HCT116 (cell line): ENCODE measurements around the gene MARS1. TPM values are rescaled to one million over a fixed set of nuclear protein-coding genes. Genes with fewer than 3 reads are reported as not detected.

ENCODE experiments used
- ATAC-seq: fragments of 200-7000 bp; cut with Tn5 transposase; 2 replicates; pipeline ENCODE4 v1.9.1; 2020; ENCODE audit warnings: mild to moderate bottlenecking, moderate library complexity
- BruUV-seq: library from RNA; stranded (reverse); fragments of 400-500 nt; replicated peaks from 2 replicates; lab custom pipeline; 2021; lab: Mats Ljungman, UMichigan
- CTCF ChIA-PET: fragments of 300-600 bp; sonication (Branson Sonifier 250); formaldehyde crosslinking; loops from one replicate; lab custom pipeline; 2021; ENCODE audit warnings: antibody characterized with exemption; lab: Charles Lee
- POLR2A ChIA-PET: fragments of 300-600, 350-600 bp; sonication (Branson Sonifier 250); formaldehyde crosslinking; loops from one replicate; lab custom pipeline; 2021; ENCODE audit warnings: antibody characterized with exemption; lab: Charles Lee
- RAD21 ChIA-PET, 2 experiments: fragments of 300-600 bp; sonication (Branson Sonifier 250); formaldehyde crosslinking; loops; one replicate each; lab custom pipeline; 2023; ENCODE audit warnings: low total read pairs in 2 of 2; ENCODE audit not compliant: uncharacterized antibody in 2 of 2, unreplicated experiment in 2 of 2, low non-redundant PET in 1 of 2; lab: Charles Lee
- DNase-seq: peaks from one replicate; pipeline ENCODE4 v3.0.0-alpha.2; 2010; ENCODE audit warnings: low read depth, low spot score
- H2AFZ ChIP-seq: fragments of 200-600 bp; shearing (Covaris generic), sonication (generic); 2 replicates; pipeline ENCODE4 v1.6.1; 2017; ENCODE audit warnings: low read depth, mixed run types, mixed read lengths, antibody characterized with exemption, low read length; ENCODE audit not compliant: poor library complexity, severe bottlenecking
- H3K27ac ChIP-seq: 2 replicates; pipeline ENCODE4 v1.5.1; 2012; ENCODE audit warnings: low read depth, low read length
- H3K27me3 ChIP-seq: fragments of 200-600 bp; sonication (generic); 2 replicates; pipeline ENCODE4 v1.6.1; 2016; ENCODE audit warnings: mixed run types, low read length, mixed read lengths; ENCODE audit not compliant: insufficient read depth
- H3K36me3 ChIP-seq, 2 experiments: fragments of 200-500 bp in 1 of 2; fragments of 200-600 bp in 1 of 2; sonication (Bioruptor generic) in 1 of 2; sonication (generic) in 1 of 2; 2 replicates each; pipeline versions ENCODE4 v1.5.1 to v1.6.1; 2014 to 2016; ENCODE audit warnings: low read length in 2 of 2, inconsistent platforms in 1 of 2, mixed read lengths in 1 of 2, mixed run types in 1 of 2; ENCODE audit not compliant: insufficient read depth in 2 of 2, control insufficient read depth in 1 of 2
- H3K4me1 ChIP-seq, 2 experiments: fragments of 200-600 bp in 1 of 2; sonication (generic) in 1 of 2; 2 replicates each; pipeline versions ENCODE4 v1.5.1 to v1.6.1; 2012 to 2017; ENCODE audit warnings: low read length in 2 of 2, inconsistent platforms in 1 of 2, mild to moderate bottlenecking in 1 of 2, mixed read lengths in 1 of 2, mixed run types in 1 of 2, moderate library complexity in 1 of 2; ENCODE audit not compliant: insufficient read depth in 2 of 2, control insufficient read depth in 1 of 2
- H3K4me2 ChIP-seq: fragments of 200-600 bp; sonication (generic); 2 replicates; pipeline ENCODE4 v1.6.1; 2017; ENCODE audit warnings: mixed run types, low read length, mixed read lengths
- H3K4me3 ChIP-seq, 2 experiments: fragments of 200-600 bp in 1 of 2; sonication (generic) in 1 of 2; replicated peaks in 1 of 2; 2 replicates each; pipeline ENCODE4 v1.5.1; 2011 to 2016; ENCODE audit warnings: low read length in 2 of 2, control low read depth in 1 of 2, low read depth in 1 of 2, mild to moderate bottlenecking in 1 of 2, mixed read lengths in 1 of 2, mixed run types in 1 of 2
- H3K79me2 ChIP-seq: fragments of 200-600 bp; sonication (generic); 2 replicates; pipeline ENCODE4 v1.6.1; 2017; ENCODE audit warnings: mild to moderate bottlenecking, mixed run types, low read length, moderate library complexity, mixed read lengths; ENCODE audit not compliant: insufficient read depth
- H3K9ac ChIP-seq: fragments of 200-600 bp; sonication (generic); 2 replicates; pipeline ENCODE4 v1.6.1; 2016; ENCODE audit warnings: low read length, mixed read lengths
- H3K9me2 ChIP-seq: fragments of 200-600 bp; sonication (generic), shearing (Covaris generic); 2 replicates; pipeline ENCODE4 v1.6.1; 2017; ENCODE audit warnings: mixed run types, mild to moderate bottlenecking, moderate library complexity; ENCODE audit not compliant: insufficient read depth
- H3K9me3 ChIP-seq, 2 experiments: fragments of 200-500 bp in 1 of 2; fragments of 200-600 bp in 1 of 2; sonication (Bioruptor generic) in 1 of 2; sonication (generic) in 1 of 2; 2 replicates each; pipeline ENCODE4 v1.6.1; 2014 to 2017; ENCODE audit warnings: low read length in 2 of 2, mixed read lengths in 2 of 2, inconsistent platforms in 1 of 2, low read depth in 1 of 2, mild to moderate bottlenecking in 1 of 2, mixed run types in 1 of 2, moderate library complexity in 1 of 2; ENCODE audit not compliant: control insufficient read depth in 1 of 2, insufficient read depth in 1 of 2
- H4K20me1 ChIP-seq: fragments of 200-600 bp; sonication (generic), shearing (Covaris generic); 2 replicates; pipeline ENCODE4 v1.6.1; 2017; ENCODE audit warnings: mixed run types, mild to moderate bottlenecking, moderate library complexity; ENCODE audit not compliant: insufficient read depth
- CBX3 ChIP-seq: IDR thresholded peaks from 2 replicates; pipeline ENCODE4 v1.6.1; 2012; ENCODE audit warnings: low read depth
- CEBPB ChIP-seq: IDR thresholded peaks from 2 replicates; pipeline ENCODE4 v1.6.1; 2012; ENCODE audit warnings: low read depth
- EZH2 ChIP-seq: fragments of 200-600 bp; sonication (generic); IDR thresholded peaks from 2 replicates; pipeline ENCODE4 v1.6.1; 2017; ENCODE audit warnings: antibody characterized with exemption, mixed run types
- JUND ChIP-seq: IDR thresholded peaks from 2 replicates; pipeline ENCODE4 v1.6.1; 2012
- POLR2AphosphoS5 ChIP-seq: IDR thresholded peaks from 2 replicates; pipeline ENCODE4 v1.6.1; 2011; ENCODE audit warnings: mild to moderate bottlenecking, low read depth, low read length, moderate library complexity
- SRF ChIP-seq: IDR thresholded peaks from 2 replicates; pipeline ENCODE4 v1.6.1; 2012; ENCODE audit warnings: low read depth
- TCF7L2 ChIP-seq: IDR thresholded peaks from 2 replicates; pipeline ENCODE4 v1.7.0; 2011; ENCODE audit warnings: borderline replicate concordance, inconsistent platforms; ENCODE audit not compliant: insufficient read depth, insufficient read length; ENCODE audit errors: extremely low read depth
- YY1 ChIP-seq: IDR thresholded peaks from 2 replicates; pipeline ENCODE4 v1.6.1; 2011; ENCODE audit warnings: low read length, low read depth, moderate library complexity, mild to moderate bottlenecking; ENCODE audit not compliant: insufficient replicate concordance; ENCODE audit errors: extremely low read depth
- ZFX ChIP-seq: fragments of 450-650 bp; IDR thresholded peaks from 2 replicates; pipeline ENCODE4 v1.6.1; 2017
- intact Hi-C: fragments of 100-400 bp; cut with micrococcal nuclease; formaldehyde crosslinking; loops from 2 replicates; pipeline ENCODE4 v1.10.0; 2022
- total RNA-seq: library from RNA; stranded (reverse); gene quantifications from one replicate; pipeline ENCODE4 v1.2.1, GENCODE V29; 2021; ENCODE audit not compliant: unreplicated experiment
- TF ChIP-seq, protein P1 (sequence below): IDR thresholded peaks from 2 replicates; pipeline ENCODE4 v1.6.1; 2012; ENCODE audit warnings: low read depth
- TF ChIP-seq, protein P2 (sequence below): IDR thresholded peaks from 2 replicates; pipeline ENCODE4 v1.6.1; 2012
- TF ChIP-seq, protein P3 (sequence below): IDR thresholded peaks from 2 replicates; pipeline ENCODE4 v1.6.1; 2011; ENCODE audit warnings: mild to moderate bottlenecking, low read length, moderate library complexity; ENCODE audit not compliant: insufficient replicate concordance; ENCODE audit errors: extremely low read depth

The MARS1 gene
- total RNA-seq, 1 experiment from 2014 or later = 344 TPM

DNA sequence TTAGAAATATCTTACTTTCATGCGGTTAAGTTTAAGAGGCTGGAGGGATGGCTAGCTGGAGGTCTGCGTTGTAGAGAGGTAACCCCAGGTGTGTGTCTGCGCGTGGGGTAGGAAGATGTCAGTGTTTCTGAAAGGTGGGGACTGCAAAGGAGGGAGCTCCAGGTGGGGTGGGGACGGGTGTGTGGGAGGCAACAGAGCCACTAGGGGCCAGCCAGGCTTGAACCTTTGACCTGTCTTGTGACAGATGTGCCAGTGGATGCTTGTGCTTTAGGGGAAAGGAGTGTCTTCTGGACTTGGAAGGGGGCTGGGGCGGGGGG, 27.4 kb upstream of the MARS1 start:
- H3K27me3 ChIP-seq = no peaks in the 10 kb centered on the region
- intact Hi-C loops = loop anchor here (5.0 kb wide), 1 partner anchor 373 kb away; the partner anchor contains the start of gene NAB2
- peak overlapping the region; percentile 75 for H3K4me3 ChIP-seq
- no peaks in the 10 kb centered on the region for H3K9me3 ChIP-seq
- ChIA-PET CTCF (interaction anchor here (1.2 kb wide), 1 partner anchor 195 kb away, joined by 3 read pairs; no protein-coding TSS in a partner anchor), POLR2A (no interaction called here), RAD21 (no interaction called here)
- H3K27ac ChIP-seq = no peak overlapping the region
- no peaks in the 10 kb centered on the region for H4K20me1 ChIP-seq
- ATAC-seq = no peak
- no peak for DNase-seq
- H3K36me3 ChIP-seq = no peaks in the 10 kb centered on the region
- H3K9me2 ChIP-seq = no peaks in the 10 kb centered on the region
- TF ChIP-seq EZH2 (no peak), CEBPB (no peak), TCF7L2 (no peak), ZFX (no peak), CBX3 (no peak), YY1 (no peak), JUND (no peak), SRF (no peak), POLR2AphosphoS5 (no peak)
- TF ChIP-seq, protein P1, sequence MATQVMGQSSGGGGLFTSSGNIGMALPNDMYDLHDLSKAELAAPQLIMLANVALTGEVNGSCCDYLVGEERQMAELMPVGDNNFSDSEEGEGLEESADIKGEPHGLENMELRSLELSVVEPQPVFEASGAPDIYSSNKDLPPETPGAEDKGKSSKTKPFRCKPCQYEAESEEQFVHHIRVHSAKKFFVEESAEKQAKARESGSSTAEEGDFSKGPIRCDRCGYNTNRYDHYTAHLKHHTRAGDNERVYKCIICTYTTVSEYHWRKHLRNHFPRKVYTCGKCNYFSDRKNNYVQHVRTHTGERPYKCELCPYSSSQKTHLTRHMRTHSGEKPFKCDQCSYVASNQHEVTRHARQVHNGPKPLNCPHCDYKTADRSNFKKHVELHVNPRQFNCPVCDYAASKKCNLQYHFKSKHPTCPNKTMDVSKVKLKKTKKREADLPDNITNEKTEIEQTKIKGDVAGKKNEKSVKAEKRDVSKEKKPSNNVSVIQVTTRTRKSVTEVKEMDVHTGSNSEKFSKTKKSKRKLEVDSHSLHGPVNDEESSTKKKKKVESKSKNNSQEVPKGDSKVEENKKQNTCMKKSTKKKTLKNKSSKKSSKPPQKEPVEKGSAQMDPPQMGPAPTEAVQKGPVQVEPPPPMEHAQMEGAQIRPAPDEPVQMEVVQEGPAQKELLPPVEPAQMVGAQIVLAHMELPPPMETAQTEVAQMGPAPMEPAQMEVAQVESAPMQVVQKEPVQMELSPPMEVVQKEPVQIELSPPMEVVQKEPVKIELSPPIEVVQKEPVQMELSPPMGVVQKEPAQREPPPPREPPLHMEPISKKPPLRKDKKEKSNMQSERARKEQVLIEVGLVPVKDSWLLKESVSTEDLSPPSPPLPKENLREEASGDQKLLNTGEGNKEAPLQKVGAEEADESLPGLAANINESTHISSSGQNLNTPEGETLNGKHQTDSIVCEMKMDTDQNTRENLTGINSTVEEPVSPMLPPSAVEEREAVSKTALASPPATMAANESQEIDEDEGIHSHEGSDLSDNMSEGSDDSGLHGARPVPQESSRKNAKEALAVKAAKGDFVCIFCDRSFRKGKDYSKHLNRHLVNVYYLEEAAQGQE = no peak
- TF ChIP-seq, protein P2, sequence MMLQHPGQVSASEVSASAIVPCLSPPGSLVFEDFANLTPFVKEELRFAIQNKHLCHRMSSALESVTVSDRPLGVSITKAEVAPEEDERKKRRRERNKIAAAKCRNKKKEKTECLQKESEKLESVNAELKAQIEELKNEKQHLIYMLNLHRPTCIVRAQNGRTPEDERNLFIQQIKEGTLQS = no peak
- TF ChIP-seq, protein P3, sequence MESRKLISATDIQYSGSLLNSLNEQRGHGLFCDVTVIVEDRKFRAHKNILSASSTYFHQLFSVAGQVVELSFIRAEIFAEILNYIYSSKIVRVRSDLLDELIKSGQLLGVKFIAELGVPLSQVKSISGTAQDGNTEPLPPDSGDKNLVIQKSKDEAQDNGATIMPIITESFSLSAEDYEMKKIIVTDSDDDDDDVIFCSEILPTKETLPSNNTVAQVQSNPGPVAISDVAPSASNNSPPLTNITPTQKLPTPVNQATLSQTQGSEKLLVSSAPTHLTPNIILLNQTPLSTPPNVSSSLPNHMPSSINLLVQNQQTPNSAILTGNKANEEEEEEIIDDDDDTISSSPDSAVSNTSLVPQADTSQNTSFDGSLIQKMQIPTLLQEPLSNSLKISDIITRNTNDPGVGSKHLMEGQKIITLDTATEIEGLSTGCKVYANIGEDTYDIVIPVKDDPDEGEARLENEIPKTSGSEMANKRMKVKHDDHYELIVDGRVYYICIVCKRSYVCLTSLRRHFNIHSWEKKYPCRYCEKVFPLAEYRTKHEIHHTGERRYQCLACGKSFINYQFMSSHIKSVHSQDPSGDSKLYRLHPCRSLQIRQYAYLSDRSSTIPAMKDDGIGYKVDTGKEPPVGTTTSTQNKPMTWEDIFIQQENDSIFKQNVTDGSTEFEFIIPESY = no peak
- H3K4me1 ChIP-seq = peaks cover 27 to 59% of the 10 kb centered on the region in 2 experiments
- no peaks in the 10 kb centered on the region for H3K79me2 ChIP-seq
- H3K9ac ChIP-seq = 0 out of 2 replicates have a peak overlapping the region, but pooled peaks have one; percentile 11
- H3K4me2 ChIP-seq = peak overlapping the region; percentile 99
- no peak overlapping the region for H2AFZ ChIP-seq
- BruUV-seq = no TSS peak
